ENCODE results near the gene CNGB1.

- no peak for TF ChIP-seq CTCF (conservative IDR thresholded peaks at IDR 0.05; ENCODE audit: low read depth, low read length)
- TF ChIP-seq EZH2 (IDR thresholded peaks at IDR 0.05; ENCODE audit: borderline replicate concordance, low read depth, low read length, poor library complexity, severe bottlenecking) = no peak
These were observed 88.1 kb downstream of the CNGB1 start for GRCh38 chr16:57882792-57883191.

All from A673 (cell line).